ENCODE results near the gene DDA1.

DDA1 gene

GRCh38 chr19:17325881-17326594 is 16.7 kb downstream of the DDA1 start:
- Histone ChIP-seq H3K27ac (ENCODE audit: low read length) (no peak overlapping the region), H3K4me1 (ENCODE audit: control insufficient read depth, insufficient read depth, low read length) (peaks cover 29% of the 10 kb centered on the region), H3K9me3 (ENCODE audit: control insufficient read depth in 2 of 2, low read length in 2 of 2) (no peaks in the 10 kb centered on the region), H3K9ac (ENCODE audit: low read length in 2 of 2) (no peak overlapping the region), H3K36me3 (ENCODE audit: control insufficient read depth in 2 of 2, insufficient read depth in 2 of 2, low read length in 2 of 2) (peaks cover 0 to 5% of the 10 kb centered on the region in 2 donors), H3K27me3 (ENCODE audit: control insufficient read depth in 1 of 2, insufficient read depth in 2 of 2, low read length in 2 of 2) (peaks cover 0 to 16% of the 10 kb centered on the region in 2 donors), H3K4me3 (ENCODE audit: low read length in 2 of 2) (no peak overlapping the region)

- H3K27ac ChIP-seq (ENCODE audit: low read length) = no peak overlapping the region
- no peak overlapping the region for H3K9ac ChIP-seq (ENCODE audit: low read length in 2 of 2)
- H3K27me3 ChIP-seq (ENCODE audit: control insufficient read depth in 1 of 2, insufficient read depth in 2 of 2, low read length in 2 of 2) = peaks cover 0 to 16% of the 10 kb centered on the region in 2 donors
- peaks cover 29% of the 10 kb centered on the region for H3K4me1 ChIP-seq (ENCODE audit: control insufficient read depth, insufficient read depth, low read length)
- peaks cover 0 to 4% of the 10 kb centered on the region in 2 donors for H3K36me3 ChIP-seq (ENCODE audit: control insufficient read depth in 2 of 2, insufficient read depth in 2 of 2, low read length in 2 of 2)
- H3K9me3 ChIP-seq (ENCODE audit: control insufficient read depth in 2 of 2, low read length in 2 of 2) = no peaks in the 10 kb centered on the region
- no peak overlapping the region for H3K4me3 ChIP-seq (ENCODE audit: low read length in 2 of 2)
These were observed 17.2 kb downstream of the DDA1 start for GRCh38 chr19:17326595-17326966.

- Histone ChIP-seq H3K9ac (ENCODE audit: low read length in 2 of 2) (no peak overlapping the region), H3K27me3 (ENCODE audit: control insufficient read depth in 1 of 2, insufficient read depth in 2 of 2, low read length in 2 of 2) (peaks cover 0 to 16% of the 10 kb centered on the region in 2 donors), H3K4me1 (ENCODE audit: control insufficient read depth, insufficient read depth, low read length) (peaks cover 29% of the 10 kb centered on the region), H3K36me3 (ENCODE audit: control insufficient read depth in 2 of 2, insufficient read depth in 2 of 2, low read length in 2 of 2) (peaks cover 0 to 2% of the 10 kb centered on the region in 2 donors), H3K9me3 (ENCODE audit: control insufficient read depth in 2 of 2, low read length in 2 of 2) (no peaks in the 10 kb centered on the region), H3K27ac (ENCODE audit: low read length) (no peak overlapping the region), H3K4me3 (ENCODE audit: low read length in 2 of 2) (peak overlapping the region in 1 of 2 donors; percentile 67)
These were observed 17.8 kb downstream of the DDA1 start for GRCh38 chr19:17327068-17327653.

GRCh38 chr19:17327654-17328516 is 18.5 kb downstream of the DDA1 start:
- Histone ChIP-seq H3K4me1 (ENCODE audit: control insufficient read depth, insufficient read depth, low read length) (peaks cover 25% of the 10 kb centered on the region), H3K27ac (ENCODE audit: low read length) (no peak overlapping the region), H3K4me3 (ENCODE audit: low read length in 2 of 2) (peak overlapping the region in 1 of 2 donors; percentile 67), H3K9ac (ENCODE audit: low read length in 2 of 2) (peak overlapping the region; percentile 5 to 41), H3K9me3 (ENCODE audit: control insufficient read depth in 2 of 2, low read length in 2 of 2) (no peaks in the 10 kb centered on the region), H3K27me3 (ENCODE audit: control insufficient read depth in 1 of 2, insufficient read depth in 2 of 2, low read length in 2 of 2) (peaks cover 0 to 16% of the 10 kb centered on the region in 2 donors), H3K36me3 (ENCODE audit: control insufficient read depth in 2 of 2, insufficient read depth in 2 of 2, low read length in 2 of 2) (peaks cover 0 to 2% of the 10 kb centered on the region in 2 donors)

- Histone ChIP-seq H3K9ac (ENCODE audit: low read length in 2 of 2) (peak overlapping the region in 1 of 2 donors; percentile 5), H3K36me3 (ENCODE audit: control insufficient read depth in 2 of 2, insufficient read depth in 2 of 2, low read length in 2 of 2) (peaks cover 0 to 2% of the 10 kb centered on the region in 2 donors), H3K4me1 (ENCODE audit: control insufficient read depth, insufficient read depth, low read length) (peaks cover 27% of the 10 kb centered on the region), H3K27me3 (ENCODE audit: control insufficient read depth in 1 of 2, insufficient read depth in 2 of 2, low read length in 2 of 2) (peaks cover 0 to 16% of the 10 kb centered on the region in 2 donors), H3K9me3 (ENCODE audit: control insufficient read depth in 2 of 2, low read length in 2 of 2) (no peaks in the 10 kb centered on the region), H3K27ac (ENCODE audit: low read length) (no peak overlapping the region), H3K4me3 (ENCODE audit: low read length in 2 of 2) (peak overlapping the region in 1 of 2 donors; percentile 67)
These were observed 19.4 kb downstream of the DDA1 start for GRCh38 chr19:17328517-17329365.

GRCh38 chr19:17329366-17330261 is 20.3 kb downstream of the DDA1 start:
- Histone ChIP-seq H3K9ac (ENCODE audit: low read length in 2 of 2) (no peak overlapping the region), H3K4me3 (ENCODE audit: low read length in 2 of 2) (no peak overlapping the region), H3K36me3 (ENCODE audit: control insufficient read depth in 2 of 2, insufficient read depth in 2 of 2, low read length in 2 of 2) (peaks cover 0 to 2% of the 10 kb centered on the region in 2 donors), H3K27ac (ENCODE audit: low read length) (no peak overlapping the region), H3K9me3 (ENCODE audit: control insufficient read depth in 2 of 2, low read length in 2 of 2) (no peaks in the 10 kb centered on the region), H3K27me3 (ENCODE audit: control insufficient read depth in 1 of 2, insufficient read depth in 2 of 2, low read length in 2 of 2) (peaks cover 0 to 16% of the 10 kb centered on the region in 2 donors), H3K4me1 (ENCODE audit: control insufficient read depth, insufficient read depth, low read length) (peaks cover 34% of the 10 kb centered on the region)

- peaks cover 0 to 2% of the 10 kb centered on the region in 2 donors for H3K36me3 ChIP-seq (ENCODE audit: control insufficient read depth in 2 of 2, insufficient read depth in 2 of 2, low read length in 2 of 2)
- peaks cover 39% of the 10 kb centered on the region for H3K4me1 ChIP-seq (ENCODE audit: control insufficient read depth, insufficient read depth, low read length)
- H3K27ac ChIP-seq (ENCODE audit: low read length) = no peak overlapping the region
- H3K9me3 ChIP-seq (ENCODE audit: control insufficient read depth in 2 of 2, low read length in 2 of 2) = no peaks in the 10 kb centered on the region
- peaks cover 0 to 16% of the 10 kb centered on the region in 2 donors for H3K27me3 ChIP-seq (ENCODE audit: control insufficient read depth in 1 of 2, insufficient read depth in 2 of 2, low read length in 2 of 2)
- no peak overlapping the region for H3K4me3 ChIP-seq (ENCODE audit: low read length in 2 of 2)
- no peak overlapping the region for H3K9ac ChIP-seq (ENCODE audit: low read length in 2 of 2)
These were observed 21.1 kb downstream of the DDA1 start for GRCh38 chr19:17330262-17331044.

- H3K27me3 ChIP-seq (ENCODE audit: control insufficient read depth in 1 of 2, insufficient read depth in 2 of 2, low read length in 2 of 2) = peaks cover 0 to 16% of the 10 kb centered on the region in 2 donors
- no peaks in the 10 kb centered on the region for H3K9me3 ChIP-seq (ENCODE audit: control insufficient read depth in 2 of 2, low read length in 2 of 2)
- H3K36me3 ChIP-seq (ENCODE audit: control insufficient read depth in 2 of 2, insufficient read depth in 2 of 2, low read length in 2 of 2) = peaks cover 0 to 2% of the 10 kb centered on the region in 2 donors
- no peak overlapping the region for H3K4me3 ChIP-seq (ENCODE audit: low read length in 2 of 2)
- peaks cover 42% of the 10 kb centered on the region for H3K4me1 ChIP-seq (ENCODE audit: control insufficient read depth, insufficient read depth, low read length)
- no peak overlapping the region for H3K27ac ChIP-seq (ENCODE audit: low read length)
- H3K9ac ChIP-seq (ENCODE audit: low read length in 2 of 2) = no peak overlapping the region
These were observed 21.7 kb downstream of the DDA1 start for GRCh38 chr19:17331045-17331558.

GRCh38 chr19:17332360-17332676 is 23.0 kb downstream of the DDA1 start:
- Histone ChIP-seq H3K9me3 (ENCODE audit: control insufficient read depth in 2 of 2, low read length in 2 of 2) (no peaks in the 10 kb centered on the region), H3K9ac (ENCODE audit: low read length in 2 of 2) (no peak overlapping the region), H3K27me3 (ENCODE audit: control insufficient read depth in 1 of 2, insufficient read depth in 2 of 2, low read length in 2 of 2) (peaks cover 0 to 16% of the 10 kb centered on the region in 2 donors), H3K27ac (ENCODE audit: low read length) (no peak overlapping the region), H3K36me3 (ENCODE audit: control insufficient read depth in 2 of 2, insufficient read depth in 2 of 2, low read length in 2 of 2) (peaks cover 0 to 2% of the 10 kb centered on the region in 2 donors), H3K4me3 (ENCODE audit: low read length in 2 of 2) (no peak overlapping the region), H3K4me1 (ENCODE audit: control insufficient read depth, insufficient read depth, low read length) (peaks cover 45% of the 10 kb centered on the region)
